Stimulated activated CD8-positive, alpha-beta memory T cell treated with anti-CD3 and anti-CD28 coated beads, Interleukin-12 subunit alpha, Interleukin-12 subunit beta, amount 100 ng/mL, for 4 hours (primary cell): ENCODE measurements around the gene EXD1.
A peak's percentile ranks its signal among the peaks of the same experiment; 100 is the strongest.
"Not testable (repeated sequence)": the region's sequence is repeated elsewhere in the genome, so short reads cannot be mapped to it uniquely, and the experiment has no call there.

ENCODE experiments used
- DNase-seq: peaks from one replicate; pipeline ENCODE4 v3.0.0-alpha.2; 2020; ENCODE audit warnings: low read depth

EXD1 gene

GRCh38 chr15:41230650-41231421 lies at the start of gene EXD1, which contains the start of gene CHP1:
EXD1 (minus strand) TSS chr15:41230757; CDS start chr15:41226575, 4,182 bp downstream.
CHP1 (plus strand) TSS chr15:41231268; CDS start chr15:41231383, 115 bp downstream.
- peak; percentile 91 for DNase-seq

DNA sequence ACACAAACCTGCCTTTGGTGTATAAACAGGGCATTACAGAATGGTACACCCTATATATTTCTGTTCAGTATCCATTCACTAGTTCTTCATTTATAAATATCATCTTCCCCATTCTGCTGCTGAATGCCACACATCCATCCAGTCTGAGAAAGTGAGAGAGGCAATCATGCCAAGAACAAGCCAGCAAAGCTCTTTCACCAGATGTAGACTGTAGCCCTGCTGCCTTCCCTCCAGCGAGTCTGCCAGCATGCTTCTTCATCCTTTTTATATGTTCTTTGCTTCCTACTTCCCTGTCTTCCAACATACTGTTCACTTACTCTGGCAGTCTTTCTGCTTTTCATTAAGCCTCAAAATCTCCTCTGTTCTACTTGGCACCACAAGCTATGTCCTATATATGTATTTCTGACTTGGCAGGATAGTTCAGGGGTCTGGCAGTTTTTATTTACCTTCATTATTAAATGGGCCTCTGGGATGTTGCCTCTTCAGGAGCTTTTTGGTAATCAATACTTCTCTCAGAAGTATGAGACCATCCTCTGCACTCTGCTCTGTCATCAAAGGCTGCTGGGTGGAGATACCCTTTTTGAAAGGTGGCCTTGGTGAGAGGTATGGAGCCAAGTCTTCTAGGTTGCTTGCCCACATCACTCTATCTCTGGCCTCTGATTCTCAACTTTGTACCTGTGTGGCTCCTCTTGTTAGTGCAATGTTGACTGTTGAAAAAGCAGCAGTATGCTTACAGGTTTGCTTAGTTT lies 49.2 kb upstream of the EXD1 start:
- no peak for DNase-seq

DNA sequence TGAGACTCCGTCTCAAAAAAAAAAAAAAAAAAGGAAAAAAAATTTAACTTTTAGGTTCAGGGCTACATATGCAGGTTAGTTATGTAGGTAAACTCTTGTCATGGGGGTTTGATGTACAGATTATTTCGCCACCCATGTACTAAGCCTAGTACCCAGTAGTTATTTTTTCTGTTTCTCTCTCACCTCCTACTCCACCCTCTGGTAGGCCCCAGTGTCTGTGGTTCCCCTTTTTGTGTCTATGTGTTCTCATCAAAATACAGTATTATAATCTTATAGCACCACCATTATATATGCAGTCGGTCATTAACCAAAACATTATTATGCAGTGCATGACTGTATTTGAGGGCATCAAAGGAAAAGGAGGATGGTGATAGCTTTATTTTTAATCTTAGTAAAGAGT lies 47.8 kb upstream of the EXD1 start:
- DNase-seq = no peak

DNA sequence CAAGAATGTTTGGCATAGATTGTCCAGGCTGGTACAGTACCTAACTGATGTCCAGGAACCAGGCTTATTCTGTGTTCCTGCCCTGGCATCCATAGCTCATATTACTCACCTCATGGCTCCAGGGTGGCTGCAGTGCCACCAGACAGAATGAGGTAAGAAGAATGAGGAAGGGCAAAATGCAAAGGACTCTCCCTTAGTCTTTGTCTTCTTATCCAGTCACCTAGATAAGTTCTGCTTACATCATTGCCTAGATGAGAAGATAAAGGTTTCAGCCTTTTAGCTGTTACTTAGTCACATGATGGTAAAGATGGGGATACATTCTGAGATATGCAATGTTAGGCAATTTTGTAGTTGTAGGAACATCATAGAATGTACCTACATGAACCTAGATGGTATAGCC lies 46.3 kb upstream of the EXD1 start:
- DNase-seq = no peak

DNA sequence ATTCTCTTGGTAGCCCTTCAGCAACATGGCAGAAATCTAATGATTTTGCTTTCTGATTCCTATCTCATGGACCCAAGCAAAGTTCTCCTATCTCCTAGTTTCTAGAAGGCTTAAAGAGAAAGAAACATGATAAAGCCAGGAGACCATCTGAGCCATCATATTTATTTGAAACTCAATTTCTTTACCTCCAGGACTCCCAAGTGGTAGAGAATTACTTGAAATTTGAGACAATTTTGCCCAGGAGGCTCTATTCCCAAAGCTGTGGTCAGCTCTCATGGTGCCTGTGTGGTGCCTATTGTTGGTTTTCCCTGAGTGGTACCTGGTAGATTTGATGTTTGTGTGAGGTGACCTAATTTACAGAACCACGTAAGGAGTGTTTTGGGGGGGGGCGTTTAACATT lies 39.3 kb upstream of the EXD1 start:
- DNase-seq = no peak

GRCh38 chr15:41263891-41264351 lies 33.4 kb upstream of the EXD1 start:
- no peak for DNase-seq

DNA sequence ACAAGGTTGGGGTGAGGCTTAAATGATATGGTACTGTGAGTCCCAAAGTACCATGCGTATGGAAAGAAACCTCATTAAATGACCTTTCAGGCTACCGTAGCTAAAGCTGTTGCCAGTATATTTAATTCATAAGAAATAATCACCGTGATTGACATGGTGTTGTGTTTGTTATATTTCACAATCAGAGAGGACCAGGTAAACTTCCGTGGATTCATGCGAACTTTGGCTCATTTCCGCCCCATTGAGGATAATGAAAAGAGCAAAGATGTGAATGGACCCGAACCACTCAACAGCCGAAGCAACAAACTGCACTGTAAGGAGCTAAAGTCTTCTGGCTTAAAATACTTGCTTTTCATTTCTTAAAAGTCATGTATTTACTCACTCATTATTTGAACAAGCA lies 32.0 kb upstream of the EXD1 start:
- DNase-seq = no peak

GRCh38 chr15:41260924-41261323 lies 30.4 kb upstream of the EXD1 start:
- not testable (repeated sequence) for DNase-seq

DNA sequence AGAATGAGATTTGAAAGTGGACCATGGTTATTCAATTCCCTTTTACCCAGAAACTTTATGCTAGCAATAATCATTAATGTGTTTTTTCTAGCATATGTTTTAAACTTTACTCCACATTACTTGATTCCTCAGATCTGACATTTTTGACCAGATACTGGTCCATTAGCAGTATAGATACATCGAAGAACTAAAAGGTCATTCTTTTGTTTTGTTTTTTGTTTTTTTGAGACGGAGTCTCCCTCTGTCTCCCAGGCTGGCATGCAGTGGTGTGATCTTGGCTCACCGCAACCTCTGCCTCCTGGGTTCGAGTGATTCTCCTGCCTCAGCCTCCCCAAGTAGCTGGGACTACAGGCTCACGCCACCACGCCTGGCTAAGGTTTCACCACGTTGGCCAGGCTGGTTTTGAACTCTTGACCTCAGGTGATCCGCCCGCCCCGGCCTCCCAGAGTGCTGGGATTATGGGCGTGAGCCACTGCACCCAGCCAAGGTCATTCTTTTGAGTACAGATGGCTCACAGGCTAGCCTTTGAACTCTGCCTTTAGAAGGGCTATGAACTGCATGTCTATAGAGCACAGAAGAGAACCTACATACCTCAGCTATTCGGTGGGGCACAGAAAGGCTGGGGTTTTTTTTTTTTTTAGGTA lies 29.1 kb upstream of the EXD1 start:
- no peak for DNase-seq

- no peak for DNase-seq
Observed at GRCh38 chr15:41258750-41259471, 28.4 kb upstream of the EXD1 start.

GRCh38 chr15:41256577-41257038 lies 26.1 kb upstream of the EXD1 start:
- no peak for DNase-seq

GRCh38 chr15:41256103-41256502 lies 25.5 kb upstream of the EXD1 start:
- DNase-seq = no peak

DNA sequence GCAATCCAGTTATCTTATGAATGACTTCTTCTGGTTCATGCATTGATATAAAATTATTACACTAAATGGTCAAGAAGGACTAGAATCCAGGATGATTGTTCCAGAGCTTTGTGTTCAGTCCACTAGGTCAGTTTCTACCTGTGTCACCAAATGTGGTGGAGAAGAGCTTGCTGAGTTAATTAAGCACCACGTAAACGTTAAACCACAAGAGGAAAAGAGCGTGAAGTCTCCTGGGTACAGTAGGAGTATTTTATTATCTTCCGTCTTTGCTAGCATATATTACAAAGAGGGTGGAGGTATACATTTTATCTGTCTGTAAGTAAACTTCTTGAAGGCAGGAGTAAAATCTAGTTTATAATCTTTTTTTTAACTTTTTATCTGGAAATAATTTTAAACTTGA lies 24.0 kb upstream of the EXD1 start:
- DNase-seq = no peak

- no peak for DNase-seq
Observed at GRCh38 chr15:41251411-41251810, 20.9 kb upstream of the EXD1 start.

- not testable (repeated sequence) for DNase-seq
Observed at GRCh38 chr15:41250745-41251144, 20.2 kb upstream of the EXD1 start.

GRCh38 chr15:41241221-41241964 lies 10.8 kb upstream of the EXD1 start:
- DNase-seq = no peak

DNA sequence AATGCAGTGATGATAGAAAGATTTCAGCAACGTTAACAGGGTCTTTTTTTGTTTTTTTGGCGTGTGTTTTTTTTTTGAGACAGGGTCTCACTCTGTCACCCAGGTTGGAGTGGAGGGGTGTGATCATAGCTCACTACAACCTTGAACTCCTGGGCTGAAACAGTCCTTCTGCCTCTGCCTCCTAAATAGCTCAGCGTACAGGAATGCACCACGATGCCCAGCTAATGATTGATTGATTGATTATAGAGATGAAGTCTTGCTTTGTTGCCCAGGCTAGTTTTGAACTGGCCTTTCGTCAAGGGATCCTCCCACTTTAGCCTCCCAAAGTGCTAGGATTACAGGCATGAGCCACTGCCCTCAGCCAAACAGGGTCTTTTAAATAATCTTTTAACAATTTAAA lies 7.5 kb upstream of the EXD1 start:
- DNase-seq = no peak

DNA sequence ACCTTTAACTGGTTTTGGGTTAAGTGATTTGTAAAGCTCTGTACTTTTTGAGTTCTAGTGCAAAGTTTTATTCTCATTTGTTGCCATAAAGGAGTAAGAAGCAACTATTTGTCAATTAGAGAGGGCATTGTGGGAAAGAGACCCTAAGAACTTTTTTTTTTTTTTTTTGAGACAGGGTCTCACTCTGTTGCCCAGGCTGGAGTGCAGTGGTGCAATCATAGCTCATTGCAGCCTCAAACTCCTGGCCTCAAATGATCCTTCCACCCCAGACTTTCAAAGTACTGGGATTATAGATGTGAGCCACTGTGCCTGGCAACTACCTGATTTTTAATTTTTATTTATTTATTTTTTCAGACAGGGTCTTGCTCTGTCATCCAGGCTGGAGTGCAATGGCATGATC lies 5.4 kb upstream of the EXD1 start:
- no peak for DNase-seq

- DNase-seq = not testable (repeated sequence)
Observed at GRCh38 chr15:41235228-41235627, 4.7 kb upstream of the EXD1 start.

GRCh38 chr15:41233367-41233771 lies 2.8 kb upstream of the EXD1 start:
- no peak for DNase-seq
